Endothelial cell of umbilical vein (primary cell): ENCODE measurements around the gene ULK4. TPM values are rescaled to one million over a fixed set of nuclear protein-coding genes. Genes with fewer than 3 reads are reported as not detected.

Experiments
- BruUV-seq: library from RNA; stranded (reverse); fragments of 400-500 nt; replicated peaks from 2 replicates; lab custom pipeline; 2021; lab: Mats Ljungman, UMichigan
- CTCF ChIA-PET: fragments of 300-600, 350-600 bp; sonication (Branson Sonifier 250); formaldehyde crosslinking; loops from one replicate; lab custom pipeline; 2021; ENCODE audit warnings: antibody characterized with exemption, inconsistent platforms; lab: Charles Lee
- POLR2A ChIA-PET: fragments of 300-600, 350-600 bp; sonication (Branson Sonifier 250); formaldehyde crosslinking; loops from one replicate; lab custom pipeline; 2021; ENCODE audit warnings: antibody characterized with exemption, inconsistent platforms; lab: Charles Lee
- DNase-seq: peaks from one replicate; pipeline ENCODE4 v3.0.0-alpha.2; 2011; ENCODE audit warnings: low read depth, low spot score
- FAIRE-seq: peaks from 2 replicates; lab custom pipeline; 2011; peaks lifted over from hg19 to GRCh38; lab: Jason Lieb, UNC
- H2AFZ ChIP-seq: 2 replicates; pipeline ENCODE4 v1.6.0; 2012; ENCODE audit warnings: low read depth, low read length, control low read depth, inconsistent platforms
- H3K27ac ChIP-seq: 2 replicates; pipeline ENCODE4 v1.5.1; 2011; ENCODE audit warnings: low read depth, mild to moderate bottlenecking, control low read depth, low read length, moderate library complexity; ENCODE audit not compliant: insufficient read depth
- H3K27me3 ChIP-seq, 2 experiments: 2 replicates each; pipeline versions ENCODE4 v1.6.0 to v1.6.1; 2011; ENCODE audit warnings: low read length in 2 of 2, mixed read lengths in 1 of 2; ENCODE audit not compliant: control insufficient read depth in 2 of 2, insufficient read depth in 2 of 2
- H3K36me3 ChIP-seq, 2 experiments: 2 replicates in 1 of 2; 3 replicates in 1 of 2; pipeline ENCODE4 v1.5.1; 2011; ENCODE audit warnings: low read length in 2 of 2, mild to moderate bottlenecking in 1 of 2, moderate library complexity in 1 of 2; ENCODE audit not compliant: control insufficient read depth in 2 of 2, insufficient read depth in 2 of 2; ENCODE audit errors: extremely low read depth in 1 of 2
- H3K4me1 ChIP-seq: 3 replicates; pipeline ENCODE4 v1.5.1; 2011; ENCODE audit warnings: mild to moderate bottlenecking, low read length; ENCODE audit not compliant: control insufficient read depth, insufficient read depth; ENCODE audit errors: extremely low read depth
- H3K4me2 ChIP-seq: 2 replicates; pipeline ENCODE4 v1.6.1; 2011; ENCODE audit warnings: low read length, control low read depth, mixed read lengths; ENCODE audit not compliant: insufficient read depth
- H3K4me3 ChIP-seq, 3 experiments: fragments of 200-600 bp in 1 of 3; sonication (generic), shearing (Covaris generic) in 1 of 3; replicated peaks in 1 of 3; 2 replicates each; pipeline ENCODE4 v1.5.1; 2011 to 2016; ENCODE audit warnings: control low read depth in 3 of 3, low read length in 3 of 3, mild to moderate bottlenecking in 2 of 3, inconsistent platforms in 1 of 3, low read depth in 1 of 3, moderate library complexity in 1 of 3; ENCODE audit not compliant: insufficient read depth in 1 of 3
- H3K79me2 ChIP-seq: 2 replicates; pipeline ENCODE4 v1.6.0; 2012; ENCODE audit warnings: low read length, inconsistent platforms; ENCODE audit not compliant: control insufficient read depth, insufficient read depth
- H3K9ac ChIP-seq: replicated peaks from 2 replicates; pipeline ENCODE3; 2011; ENCODE audit warnings: low read length, control low read depth; ENCODE audit not compliant: insufficient read depth; ENCODE audit errors: extremely low read depth
- H3K9me1 ChIP-seq: replicated peaks from 3 replicates; pipeline ENCODE4 v1.6.0; 2011; ENCODE audit warnings: mild to moderate bottlenecking, low read length; ENCODE audit not compliant: control insufficient read depth, insufficient read depth; ENCODE audit errors: extremely low read depth
- H3K9me3 ChIP-seq: replicated peaks from 2 replicates; pipeline ENCODE4 v1.5.1; 2012; ENCODE audit warnings: low read length, inconsistent platforms; ENCODE audit not compliant: control insufficient read depth, insufficient read depth
- H4K20me1 ChIP-seq: replicated peaks from 2 replicates; pipeline ENCODE3; 2011; ENCODE audit warnings: mild to moderate bottlenecking, low read length; ENCODE audit not compliant: control insufficient read depth, insufficient read depth; ENCODE audit errors: extremely low read depth
- CTCF ChIP-seq, 2 donors: IDR thresholded peaks; 1 replicate in 1 of 2; 2 replicates in 1 of 2; pipeline ENCODE4 v1.5.1; 2011; ENCODE audit warnings: low read length in 2 of 2, mild to moderate bottlenecking in 2 of 2, moderate library complexity in 2 of 2, control low read depth in 1 of 2, inconsistent platforms in 1 of 2, low read depth in 1 of 2; ENCODE audit not compliant: insufficient read depth in 1 of 2; ENCODE audit errors: extremely low read depth in 1 of 2
- EZH2 ChIP-seq: IDR thresholded peaks from 2 replicates; pipeline ENCODE4 v1.6.1; 2012; ENCODE audit warnings: borderline replicate concordance, low read depth, mild to moderate bottlenecking, moderate library complexity, low read length, inconsistent platforms; ENCODE audit not compliant: severe bottlenecking
- FOS ChIP-seq: IDR thresholded peaks from 2 replicates; pipeline ENCODE4 v1.6.1; 2011; ENCODE audit warnings: mild to moderate bottlenecking, low read length, moderate library complexity, borderline replicate concordance; ENCODE audit not compliant: insufficient read depth
- GATA2 ChIP-seq: IDR thresholded peaks from 2 replicates; pipeline ENCODE4 v1.7.0; 2011; ENCODE audit warnings: low read depth, mild to moderate bottlenecking, moderate library complexity, mixed read lengths, low read length; ENCODE audit not compliant: insufficient read length, insufficient read depth
- MAX ChIP-seq: IDR thresholded peaks from 2 replicates; pipeline ENCODE4 v1.6.1; 2011; ENCODE audit not compliant: insufficient read depth, insufficient read length
- MYC ChIP-seq: IDR thresholded peaks from one replicate; pipeline ENCODE4 v1.6.1; 2011; ENCODE audit warnings: mild to moderate bottlenecking, low read depth, low read length
- POLR2A ChIP-seq: IDR thresholded peaks from 2 replicates; pipeline ENCODE4 v1.6.1; 2012; ENCODE audit warnings: low read depth, mild to moderate bottlenecking, control low read depth, low read length
- POLR2AphosphoS5 ChIP-seq: IDR thresholded peaks from 2 replicates; pipeline ENCODE4 v1.6.1; 2012; ENCODE audit warnings: low read depth, mild to moderate bottlenecking, control low read depth, low read length, moderate library complexity; ENCODE audit not compliant: insufficient read depth
- dilution Hi-C: fragments of 300-500 bp; cut with MboI; formaldehyde crosslinking; loops from one replicate; pipeline ENCODE4 v1.15.0; 2019; ENCODE audit warnings: low sequenced_read_pairs; ENCODE audit not compliant: extremely low pct_ligation_motif_present
- intact Hi-C: fragments of 100-400 bp; cut with micrococcal nuclease; formaldehyde crosslinking; loops from one replicate; pipeline ENCODE4 v1.10.0; 2022
- polyA plus RNA-seq, 4 experiments: library from polyadenylated mRNA; depleted of rRNA in 3 of 4; stranded (reverse) in 3 of 4; unstranded in 1 of 4; fragments of >200 nt; gene quantifications; 2 replicates each; pipeline versions ENCODE4 v1.2.1 to v1.2.3, GENCODE V29; 2011 to 2012; ENCODE audit warnings: missing spikeins in 1 of 4
- total RNA-seq: library from RNA; stranded (reverse); gene quantifications from 2 replicates; pipeline ENCODE4 v1.2.3, GENCODE V29; 2021

The ULK4 gene
- total and polyA plus RNA-seq, 2 donors (not counting 3 experiments of a cell fraction or from before 2014, with no cell fraction given) = 3.3 to 16.0 TPM

DNA sequence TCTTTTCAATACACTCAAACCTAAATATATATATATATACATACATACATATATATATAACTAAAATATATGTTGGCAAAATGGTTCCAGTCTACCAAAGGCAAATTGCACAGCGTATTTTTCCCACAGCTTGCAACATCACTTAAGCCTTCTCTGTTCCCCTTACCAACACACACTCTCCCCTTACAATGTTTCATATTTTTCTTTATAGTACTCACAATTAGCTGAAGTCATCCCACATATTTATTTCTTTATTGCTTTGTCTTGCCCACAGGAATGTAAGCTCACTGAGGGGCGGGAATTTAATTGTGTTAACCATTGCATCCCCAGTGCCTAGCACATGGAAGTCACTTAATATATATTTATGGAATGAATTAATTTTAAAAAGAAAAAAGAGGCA, 288.3 kb downstream of the ULK4 start:
- no peak for TF ChIP-seq MYC
- no peak for TF ChIP-seq POLR2A
- TF ChIP-seq CTCF (IDR thresholded peaks at IDR 0.05; ENCODE audit: extremely low read depth in 1 of 2, insufficient read depth in 1 of 2, low read depth in 1 of 2, low read length in 2 of 2) = no peak
- TF ChIP-seq FOS = no peak
- TF ChIP-seq EZH2 = no peak
- no peak for TF ChIP-seq GATA2
- TF ChIP-seq MAX = no peak
- no peak for TF ChIP-seq POLR2AphosphoS5
- Histone ChIP-seq H2AFZ (no peak overlapping the region), H3K9ac (no peak overlapping the region), H3K4me3 (no peak overlapping the region), H3K36me3 (no peaks in the 10 kb centered on the region), H3K4me2 (peak overlapping the region; percentile 55), H3K9me3 (no peaks in the 10 kb centered on the region), H3K27me3 (no peaks in the 10 kb centered on the region), H3K9me1 (no peaks in the 10 kb centered on the region), H3K4me1 (peaks cover 2% of the 10 kb centered on the region), H3K79me2 (no peaks in the 10 kb centered on the region), H3K27ac (no peak overlapping the region), H4K20me1 (no peaks in the 10 kb centered on the region)
- intact Hi-C loops = no loop called here
- DNase-seq = no peak
- dilution Hi-C loops = no loop called here
- FAIRE-seq = no peak
- ChIA-PET POLR2A (no interaction called here), CTCF (no interaction called here)
- no TSS peak for BruUV-seq
